HepG2 (cell line): ENCODE results near the gene CTF1. TPM values are rescaled to one million over a fixed set of nuclear protein-coding genes. Genes with fewer than 3 reads are reported as not detected.

ENCODE experiments used
- BRF2 ChIP-seq: sonication (generic); formaldehyde crosslinking; IDR thresholded peaks from 2 replicates; pipeline ENCODE4 v1.8.1; 2022; ENCODE audit warnings: mild to moderate bottlenecking, missing genetic modification reagents
- HDAC1 ChIP-seq: sonication (generic); formaldehyde crosslinking; IDR thresholded peaks from 2 replicates; pipeline ENCODE4 v1.5.1; 2020; ENCODE audit warnings: mild to moderate bottlenecking, missing genetic modification reagents
- ISX ChIP-seq: sonication (generic); formaldehyde crosslinking; conservative IDR thresholded peaks from 2 replicates; pipeline ENCODE4 v1.5.0; 2020; ENCODE audit warnings: missing genetic modification reagents
- MAF1 ChIP-seq: sonication (generic); formaldehyde crosslinking; IDR thresholded peaks from 2 replicates; pipeline ENCODE4 v1.5.0; 2020; ENCODE audit warnings: missing genetic modification reagents, borderline replicate concordance
- MEF2D ChIP-seq: sonication (generic); formaldehyde crosslinking; IDR thresholded peaks from 2 replicates; pipeline ENCODE4 v1.5.1; 2020; ENCODE audit warnings: mild to moderate bottlenecking, missing genetic modification reagents
- NR2C2 ChIP-seq: sonication (generic); formaldehyde crosslinking; IDR thresholded peaks from 2 replicates; pipeline ENCODE4 v1.4.0; 2020; ENCODE audit warnings: missing genetic modification reagents, mild to moderate bottlenecking, moderate library complexity, borderline replicate concordance
- SAFB2 ChIP-seq: sonication (generic); formaldehyde crosslinking; IDR thresholded peaks from 2 replicates; pipeline ENCODE4 v1.5.1; 2020; ENCODE audit warnings: missing genetic modification reagents, low read depth, mild to moderate bottlenecking, borderline replicate concordance
- ZHX1 ChIP-seq: sonication (generic); formaldehyde crosslinking; IDR thresholded peaks from 2 replicates; pipeline ENCODE4 v1.8.1; 2022; ENCODE audit warnings: low read depth, mild to moderate bottlenecking, missing genetic modification reagents
- ZNF326 ChIP-seq: sonication (generic); formaldehyde crosslinking; IDR thresholded peaks from 2 replicates; pipeline ENCODE4 v1.4.0; 2020; ENCODE audit warnings: missing genetic modification reagents, borderline replicate concordance
- ZNF33B ChIP-seq: sonication (generic); formaldehyde crosslinking; IDR thresholded peaks from 2 replicates; pipeline ENCODE4 v1.5.1; 2020; ENCODE audit warnings: mild to moderate bottlenecking, missing genetic modification reagents
- ZNF670 ChIP-seq: sonication (generic); formaldehyde crosslinking; IDR thresholded peaks from 2 replicates; pipeline ENCODE4 v1.8.0; 2022; ENCODE audit warnings: mild to moderate bottlenecking, missing genetic modification reagents, borderline replicate concordance
- ZNF678 ChIP-seq: sonication (generic); formaldehyde crosslinking; IDR thresholded peaks from 2 replicates; pipeline ENCODE4 v1.4.0; 2020; ENCODE audit warnings: mild to moderate bottlenecking, missing genetic modification reagents
- polyA plus RNA-seq, 8 experiments: library from polyadenylated mRNA; depleted of rRNA in 3 of 8; stranded (reverse) in 7 of 8; unstranded in 1 of 8; fragments of >200 nt; fragmentation: Illumina TruSeq in 4 of 8; extraction: Trizol in 4 of 8; gene quantifications; 2 replicates each; pipeline versions ENCODE4 v1.2.1 to v1.2.3, GENCODE V29; 2011 to 2016; ENCODE audit warnings: low read depth in 4 of 8, missing spikeins in 1 of 8, mixed read lengths in 1 of 8; ENCODE audit not compliant: insufficient read depth in 1 of 8
- total RNA-seq, 5 experiments: library from RNA; depleted of rRNA; stranded (reverse); fragments of >200 nt; fragmentation: Illumina TruSeq; extraction: Trizol; gene quantifications; 2 replicates each; pipeline ENCODE4 v1.2.3, GENCODE V29; 2016; ENCODE audit warnings: low read depth in 1 of 5
- TF ChIP-seq, protein P1 (sequence below): sonication (generic); formaldehyde crosslinking; IDR thresholded peaks from 2 replicates; pipeline ENCODE4 v1.4.0; 2020; ENCODE audit warnings: mild to moderate bottlenecking, missing genetic modification reagents
- TF ChIP-seq, protein P2 (sequence below): sonication (generic); formaldehyde crosslinking; IDR thresholded peaks from 2 replicates; pipeline ENCODE4 v1.4.0; 2020; ENCODE audit warnings: missing genetic modification reagents, borderline replicate concordance

Gene CTF1
- total and polyA plus RNA-seq, 2 of the 13 experiments (the other 11 are each of a cell fraction or from before 2014, with no cell fraction given), result 0.13 to 1.8 TPM

GRCh38 chr16:30896889-30897733, 697 bp downstream of the CTF1 start (continued):
- no peak for TF ChIP-seq BRF2
- peak; percentile 81 for TF ChIP-seq NR2C2 (CRISPR knock-in tag)
- no peak for TF ChIP-seq ZNF678
- no peak for TF ChIP-seq MAF1 (CRISPR knock-in tag)
- TF ChIP-seq HDAC1 (CRISPR knock-in tag), result no peak
- no peak for TF ChIP-seq ZNF670
- TF ChIP-seq, protein P1, sequence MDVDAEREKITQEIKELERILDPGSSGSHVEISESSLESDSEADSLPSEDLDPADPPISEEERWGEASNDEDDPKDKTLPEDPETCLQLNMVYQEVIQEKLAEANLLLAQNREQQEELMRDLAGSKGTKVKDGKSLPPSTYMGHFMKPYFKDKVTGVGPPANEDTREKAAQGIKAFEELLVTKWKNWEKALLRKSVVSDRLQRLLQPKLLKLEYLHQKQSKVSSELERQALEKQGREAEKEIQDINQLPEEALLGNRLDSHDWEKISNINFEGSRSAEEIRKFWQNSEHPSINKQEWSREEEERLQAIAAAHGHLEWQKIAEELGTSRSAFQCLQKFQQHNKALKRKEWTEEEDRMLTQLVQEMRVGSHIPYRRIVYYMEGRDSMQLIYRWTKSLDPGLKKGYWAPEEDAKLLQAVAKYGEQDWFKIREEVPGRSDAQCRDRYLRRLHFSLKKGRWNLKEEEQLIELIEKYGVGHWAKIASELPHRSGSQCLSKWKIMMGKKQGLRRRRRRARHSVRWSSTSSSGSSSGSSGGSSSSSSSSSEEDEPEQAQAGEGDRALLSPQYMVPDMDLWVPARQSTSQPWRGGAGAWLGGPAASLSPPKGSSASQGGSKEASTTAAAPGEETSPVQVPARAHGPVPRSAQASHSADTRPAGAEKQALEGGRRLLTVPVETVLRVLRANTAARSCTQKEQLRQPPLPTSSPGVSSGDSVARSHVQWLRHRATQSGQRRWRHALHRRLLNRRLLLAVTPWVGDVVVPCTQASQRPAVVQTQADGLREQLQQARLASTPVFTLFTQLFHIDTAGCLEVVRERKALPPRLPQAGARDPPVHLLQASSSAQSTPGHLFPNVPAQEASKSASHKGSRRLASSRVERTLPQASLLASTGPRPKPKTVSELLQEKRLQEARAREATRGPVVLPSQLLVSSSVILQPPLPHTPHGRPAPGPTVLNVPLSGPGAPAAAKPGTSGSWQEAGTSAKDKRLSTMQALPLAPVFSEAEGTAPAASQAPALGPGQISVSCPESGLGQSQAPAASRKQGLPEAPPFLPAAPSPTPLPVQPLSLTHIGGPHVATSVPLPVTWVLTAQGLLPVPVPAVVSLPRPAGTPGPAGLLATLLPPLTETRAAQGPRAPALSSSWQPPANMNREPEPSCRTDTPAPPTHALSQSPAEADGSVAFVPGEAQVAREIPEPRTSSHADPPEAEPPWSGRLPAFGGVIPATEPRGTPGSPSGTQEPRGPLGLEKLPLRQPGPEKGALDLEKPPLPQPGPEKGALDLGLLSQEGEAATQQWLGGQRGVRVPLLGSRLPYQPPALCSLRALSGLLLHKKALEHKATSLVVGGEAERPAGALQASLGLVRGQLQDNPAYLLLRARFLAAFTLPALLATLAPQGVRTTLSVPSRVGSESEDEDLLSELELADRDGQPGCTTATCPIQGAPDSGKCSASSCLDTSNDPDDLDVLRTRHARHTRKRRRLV (CRISPR knock-in tag), result peak; percentile 96
- TF ChIP-seq, protein P2, sequence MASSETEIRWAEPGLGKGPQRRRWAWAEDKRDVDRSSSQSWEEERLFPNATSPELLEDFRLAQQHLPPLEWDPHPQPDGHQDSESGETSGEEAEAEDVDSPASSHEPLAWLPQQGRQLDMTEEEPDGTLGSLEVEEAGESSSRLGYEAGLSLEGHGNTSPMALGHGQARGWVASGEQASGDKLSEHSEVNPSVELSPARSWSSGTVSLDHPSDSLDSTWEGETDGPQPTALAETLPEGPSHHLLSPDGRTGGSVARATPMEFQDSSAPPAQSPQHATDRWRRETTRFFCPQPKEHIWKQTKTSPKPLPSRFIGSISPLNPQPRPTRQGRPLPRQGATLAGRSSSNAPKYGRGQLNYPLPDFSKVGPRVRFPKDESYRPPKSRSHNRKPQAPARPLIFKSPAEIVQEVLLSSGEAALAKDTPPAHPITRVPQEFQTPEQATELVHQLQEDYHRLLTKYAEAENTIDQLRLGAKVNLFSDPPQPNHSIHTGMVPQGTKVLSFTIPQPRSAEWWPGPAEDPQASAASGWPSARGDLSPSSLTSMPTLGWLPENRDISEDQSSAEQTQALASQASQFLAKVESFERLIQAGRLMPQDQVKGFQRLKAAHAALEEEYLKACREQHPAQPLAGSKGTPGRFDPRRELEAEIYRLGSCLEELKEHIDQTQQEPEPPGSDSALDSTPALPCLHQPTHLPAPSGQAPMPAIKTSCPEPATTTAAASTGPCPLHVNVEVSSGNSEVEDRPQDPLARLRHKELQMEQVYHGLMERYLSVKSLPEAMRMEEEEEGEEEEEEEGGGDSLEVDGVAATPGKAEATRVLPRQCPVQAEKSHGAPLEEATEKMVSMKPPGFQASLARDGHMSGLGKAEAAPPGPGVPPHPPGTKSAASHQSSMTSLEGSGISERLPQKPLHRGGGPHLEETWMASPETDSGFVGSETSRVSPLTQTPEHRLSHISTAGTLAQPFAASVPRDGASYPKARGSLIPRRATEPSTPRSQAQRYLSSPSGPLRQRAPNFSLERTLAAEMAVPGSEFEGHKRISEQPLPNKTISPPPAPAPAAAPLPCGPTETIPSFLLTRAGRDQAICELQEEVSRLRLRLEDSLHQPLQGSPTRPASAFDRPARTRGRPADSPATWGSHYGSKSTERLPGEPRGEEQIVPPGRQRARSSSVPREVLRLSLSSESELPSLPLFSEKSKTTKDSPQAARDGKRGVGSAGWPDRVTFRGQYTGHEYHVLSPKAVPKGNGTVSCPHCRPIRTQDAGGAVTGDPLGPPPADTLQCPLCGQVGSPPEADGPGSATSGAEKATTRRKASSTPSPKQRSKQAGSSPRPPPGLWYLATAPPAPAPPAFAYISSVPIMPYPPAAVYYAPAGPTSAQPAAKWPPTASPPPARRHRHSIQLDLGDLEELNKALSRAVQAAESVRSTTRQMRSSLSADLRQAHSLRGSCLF (CRISPR knock-in tag), result no peak
- TF ChIP-seq MEF2D (CRISPR knock-in tag), result no peak
- no peak for TF ChIP-seq ZNF326 (CRISPR knock-in tag)
- no peak for TF ChIP-seq ISX (CRISPR knock-in tag)
- no peak for TF ChIP-seq ZNF33B (CRISPR knock-in tag)
- no peak for TF ChIP-seq ZHX1 (CRISPR knock-in tag)
- no peak for TF ChIP-seq SAFB2 (CRISPR knock-in tag)
